AG08395 (cell line): ENCODE data around the gene RPE.

Experiments used
- DNase-seq: peaks from one replicate; pipeline ENCODE4 v3.0.0; 2012; ENCODE audit warnings: mixed read lengths, low spot score

The RPE gene

GRCh38 chr2:210002158-210003157, at the start of gene RPE:
Gene RPE, plus strand, starts transcription at chr2:210002638. Its CDS starts 24 bp downstream, at chr2:210002662.
- peak; percentile 97 for DNase-seq

GRCh38 chr2:209956271-209956670, 46.2 kb upstream of the RPE start:
- no peak for DNase-seq

- no peak for DNase-seq
Measured at GRCh38 chr2:209958016-209958415, 44.4 kb upstream of the RPE start.

- DNase-seq: no peak
Measured at GRCh38 chr2:209960045-209960444, 42.4 kb upstream of the RPE start.

- peak; percentile 35 for DNase-seq
Measured at GRCh38 chr2:209960676-209961630, 41.5 kb upstream of the RPE start.

GRCh38 chr2:209965723-209966122, 36.7 kb upstream of the RPE start:
- no peak for DNase-seq

- no peak for DNase-seq
Measured at GRCh38 chr2:209969692-209970091, 32.7 kb upstream of the RPE start.

GRCh38 chr2:209970271-209970670, 32.2 kb upstream of the RPE start:
- DNase-seq: no peak

GRCh38 chr2:209970711-209971110, 31.7 kb upstream of the RPE start:
- no peak for DNase-seq

GRCh38 chr2:209973328-209973727, 29.1 kb upstream of the RPE start:
- DNase-seq: no peak

- no peak for DNase-seq
Measured at GRCh38 chr2:209974576-209974975, 27.9 kb upstream of the RPE start.

GRCh38 chr2:209976698-209977385, 25.6 kb upstream of the RPE start:
- DNase-seq: no peak

- DNase-seq: peak; percentile 35
Measured at GRCh38 chr2:209977386-209978239, 24.8 kb upstream of the RPE start.

- DNase-seq: no peak
Measured at GRCh38 chr2:209984291-209984690, 18.1 kb upstream of the RPE start.

GRCh38 chr2:209985874-209986273, 16.6 kb upstream of the RPE start:
- no peak for DNase-seq

- DNase-seq: no peak
Measured at GRCh38 chr2:209986415-209986814, 16.0 kb upstream of the RPE start.

- no peak for DNase-seq
Measured at GRCh38 chr2:209988010-209988409, 14.4 kb upstream of the RPE start.

GRCh38 chr2:209990838-209991237, 11.6 kb upstream of the RPE start:
- no peak for DNase-seq

- DNase-seq: no peak
Measured at GRCh38 chr2:209993968-209994367, 8.5 kb upstream of the RPE start.

GRCh38 chr2:209998596-209998995, 3.8 kb upstream of the RPE start:
- DNase-seq: no peak
